ENCODE data around the gene RXRB.

The RXRB gene

GRCh38 chr6:33185190-33185589, 15.3 kb downstream of the RXRB start:
- intact Hi-C loops (cut with DNase I) = no loop called here

GRCh38 chr6:33183071-33183683, 17.3 kb downstream of the RXRB start:
- intact Hi-C loops (cut with DNase I) = no loop called here
- peak in 1 of 10 donors; percentile 30 for DNase-seq

More at GRCh38 chr6:33185190-33185589, 15.3 kb downstream of the RXRB start:
- DNase-seq = peak in 2 of 10 donors; percentile 57 to 73

DNA sequence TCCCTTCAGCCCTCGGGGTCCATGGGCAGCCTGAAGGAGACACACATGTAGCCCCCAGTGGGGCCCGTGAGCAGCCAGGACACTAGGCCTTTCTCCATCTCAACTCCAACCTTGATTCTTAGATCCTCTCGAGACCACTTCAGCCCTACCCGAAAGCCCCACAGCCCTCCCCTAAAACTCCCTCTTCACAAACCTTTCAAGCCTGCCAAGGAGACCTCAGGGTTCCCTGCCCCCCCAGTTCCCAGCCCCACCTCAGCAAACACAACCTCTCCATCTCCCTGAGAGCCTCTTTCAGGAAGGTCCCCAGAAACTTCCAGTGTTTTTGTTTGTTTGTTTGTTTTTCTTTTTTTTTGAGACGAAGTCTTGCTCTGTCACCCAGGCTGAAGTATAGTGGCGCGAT, 19.3 kb downstream of the RXRB start:
- intact Hi-C loops (cut with DNase I) = no loop called here
- peak in 1 of 10 donors; percentile 43 for DNase-seq

- intact Hi-C loops (cut with DNase I) = no loop called here
- peak in 3 of 10 donors; percentile 50 to 55 (median 52) for DNase-seq
Measured at GRCh38 chr6:33178755-33179475, 21.6 kb downstream of the RXRB start.

- DNase-seq = peak in 3 of 10 donors; percentile 57 to 65 (median 60)
- intact Hi-C loops (cut with DNase I) = no loop called here
Measured at GRCh38 chr6:33177552-33178446, 22.7 kb downstream of the RXRB start.

DNA sequence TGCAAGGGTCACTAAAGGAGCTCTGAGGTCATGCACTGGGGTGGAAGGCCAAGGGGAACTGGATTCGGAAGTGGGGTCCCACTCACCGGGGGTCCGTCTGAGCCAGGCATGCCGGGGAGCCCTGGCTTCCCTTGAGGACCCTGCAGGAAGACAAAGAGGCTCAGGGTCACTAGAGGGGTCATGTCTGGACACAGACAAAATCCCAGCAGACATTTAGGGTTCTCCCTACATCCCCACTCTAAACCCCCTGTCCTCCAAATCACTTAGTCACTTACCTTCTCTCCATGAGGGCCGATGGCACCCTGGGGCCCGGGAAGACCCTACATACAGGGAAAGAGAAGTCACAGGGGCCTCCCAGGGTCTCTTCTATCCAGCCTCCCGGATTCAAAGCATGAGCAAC, 23.6 kb downstream of the RXRB start:
- DNase-seq = peak in 1 of 10 donors; percentile 55
- intact Hi-C loops (cut with DNase I) = no loop called here

DNA sequence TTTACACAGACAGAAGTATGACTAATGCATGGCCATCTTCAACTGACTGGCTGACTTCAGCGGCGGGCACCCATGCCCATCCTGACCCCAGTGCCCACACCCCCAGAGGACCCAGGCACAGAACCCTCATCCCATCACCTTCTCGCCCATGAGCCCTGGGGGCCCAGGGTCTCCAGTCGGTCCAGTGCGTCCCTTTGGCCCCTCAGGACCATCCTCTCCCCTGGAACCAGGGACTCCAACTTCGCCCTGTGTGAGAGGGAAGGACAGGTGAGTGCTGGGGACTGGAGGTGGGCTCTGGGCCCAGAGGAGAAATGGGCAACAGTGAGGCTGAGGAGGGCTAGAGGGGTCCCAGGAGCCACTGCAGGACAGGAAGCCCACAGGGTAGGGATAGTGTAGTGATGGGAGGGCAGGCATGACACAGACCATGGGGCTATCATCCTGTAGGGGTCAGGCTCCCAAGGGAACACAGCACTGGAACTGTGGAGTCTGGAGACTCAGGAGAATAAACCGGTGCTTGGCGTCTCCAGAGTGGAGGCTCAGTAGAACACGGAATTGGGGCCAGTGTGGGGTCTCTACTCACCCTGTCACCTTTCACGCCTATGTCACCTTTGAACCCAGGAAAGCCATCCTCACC, 24.9 kb downstream of the RXRB start:
- DNase-seq = peak in 2 of 10 donors; percentile 46 to 47
- intact Hi-C loops (cut with DNase I) = no loop called here

DNA sequence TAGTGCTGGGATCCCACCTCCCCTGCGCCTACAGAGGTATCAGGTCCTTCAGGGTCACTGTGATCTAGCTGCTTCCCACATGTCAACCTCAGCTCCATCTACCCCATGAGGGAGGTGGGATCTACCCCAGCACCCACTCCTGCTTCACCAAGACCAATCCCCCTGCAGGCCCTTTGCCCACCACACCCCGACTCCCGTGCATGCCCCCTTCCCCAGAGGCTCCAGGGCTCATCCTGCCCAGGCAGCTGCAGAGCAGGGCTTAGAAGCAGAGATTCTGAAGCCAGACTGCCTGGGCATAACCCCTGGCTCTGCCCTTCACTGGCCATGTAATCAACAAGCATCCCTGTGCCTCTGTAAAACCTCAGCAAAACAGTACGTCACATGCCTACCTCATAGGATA, 25.7 kb downstream of the RXRB start:
- peak in 2 of 10 donors; percentile 42 to 50 for DNase-seq
- intact Hi-C loops (cut with DNase I) = no loop called here

DNA sequence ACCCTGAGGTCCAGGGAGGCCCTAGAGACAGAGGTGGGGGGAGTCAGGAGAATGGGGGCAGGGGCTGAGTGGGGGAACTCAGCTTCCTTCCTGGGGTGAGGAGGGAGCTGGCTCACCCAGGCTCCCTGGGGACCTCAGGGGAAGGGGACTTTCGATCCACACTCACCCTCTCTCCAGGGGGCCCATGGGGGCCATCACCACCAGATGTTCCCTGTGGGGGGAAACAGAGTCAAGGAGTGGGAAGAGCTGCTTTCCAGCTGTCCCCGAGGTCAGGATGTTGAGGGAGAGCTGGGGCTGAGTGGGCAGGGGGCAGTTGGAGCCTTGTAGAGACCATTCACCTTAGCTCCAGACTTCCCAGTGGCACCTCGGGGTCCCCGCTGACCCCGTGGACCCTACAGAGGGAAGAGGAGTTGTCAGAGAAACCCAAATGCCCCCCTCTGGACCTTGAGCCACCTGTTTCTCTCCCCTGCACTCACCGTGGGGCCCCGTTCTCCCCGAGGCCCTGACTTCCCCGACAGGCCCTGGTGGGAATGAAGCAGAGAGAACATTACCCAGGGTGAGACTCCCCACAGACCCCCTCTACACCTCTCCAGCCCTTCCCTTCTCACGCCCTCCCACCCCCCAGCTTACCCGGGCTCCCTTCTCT, 26.8 kb downstream of the RXRB start:
- DNase-seq = no peak
- intact Hi-C loops (cut with DNase I) = no loop called here

- intact Hi-C loops (cut with DNase I) = no loop called here
- DNase-seq = peak in 1 of 10 donors; percentile 63
Measured at GRCh38 chr6:33172688-33173534, 27.6 kb downstream of the RXRB start.

GRCh38 chr6:33171880-33172687, 28.4 kb downstream of the RXRB start:
- DNase-seq = no peak
- intact Hi-C loops (cut with DNase I) = no loop called here

DNA sequence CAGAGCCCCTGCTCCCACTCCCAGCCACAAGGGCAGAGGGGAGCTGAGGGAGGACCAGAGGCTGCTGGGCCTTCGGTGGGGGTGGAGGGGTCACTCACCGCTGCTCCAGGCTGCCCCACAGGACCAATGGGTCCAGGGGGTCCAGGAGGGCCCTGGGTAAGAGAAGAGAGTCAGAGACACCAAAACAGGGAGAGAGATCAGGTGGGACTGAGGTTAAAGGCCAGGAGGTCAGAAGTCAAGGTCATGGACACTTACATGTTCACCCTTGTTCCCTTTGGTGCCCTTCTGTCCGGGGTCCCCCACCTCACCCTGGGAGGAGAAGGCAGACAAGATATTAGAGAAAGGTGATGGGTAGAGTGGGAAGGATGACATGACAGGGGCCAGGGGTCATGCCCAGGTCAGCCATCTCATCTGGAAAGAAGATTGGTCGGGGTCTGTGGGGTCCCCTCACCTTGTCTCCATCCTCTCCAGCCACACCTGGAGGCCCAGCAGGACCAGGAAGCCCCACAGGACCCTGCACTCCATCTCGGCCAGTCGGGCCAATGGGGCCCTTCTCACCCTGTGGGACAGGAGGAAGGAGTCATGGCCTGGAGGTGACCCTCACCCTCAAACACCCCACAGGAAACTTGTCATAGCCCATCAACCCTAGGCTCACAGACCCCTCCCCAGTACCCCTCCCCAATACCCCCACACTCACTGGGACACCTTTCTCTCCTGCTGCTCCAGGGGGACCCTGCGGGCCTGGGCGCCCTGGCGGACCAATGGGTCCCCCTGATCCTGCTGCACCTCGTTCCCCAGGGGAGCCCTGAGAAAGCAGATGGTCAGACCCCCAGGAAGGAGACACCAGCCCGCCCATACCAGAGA, 29.2 kb downstream of the RXRB start:
- intact Hi-C loops (cut with DNase I) = no loop called here
- no peak for DNase-seq

- intact Hi-C loops (cut with DNase I) = no loop called here
- no peak for DNase-seq
Measured at GRCh38 chr6:33170176-33171015, 30.1 kb downstream of the RXRB start.

- no peak for DNase-seq
- intact Hi-C loops (cut with DNase I) = no loop called here
Measured at GRCh38 chr6:33169291-33170175, 30.9 kb downstream of the RXRB start.

DNA sequence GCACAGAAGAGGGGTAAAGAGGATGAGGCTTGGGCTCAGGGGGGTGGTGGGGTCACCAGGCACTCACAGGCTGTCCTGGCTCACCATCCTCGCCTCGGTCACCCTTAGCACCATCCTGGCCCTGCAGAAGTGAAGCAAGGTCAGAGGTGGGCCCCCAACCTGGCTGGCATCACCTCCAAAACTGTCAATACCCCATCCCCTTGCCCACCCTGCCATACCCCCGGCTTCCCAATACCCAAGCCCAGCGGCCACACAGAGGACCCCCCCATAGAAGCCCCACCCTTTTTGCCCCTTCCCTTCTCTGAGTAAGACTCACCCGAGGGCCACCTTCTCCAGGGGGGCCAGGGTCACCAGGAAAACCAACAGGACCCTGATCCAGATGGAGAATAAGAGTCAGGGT, 31.8 kb downstream of the RXRB start:
- intact Hi-C loops (cut with DNase I) = no loop called here
- peak in 1 of 10 donors; percentile 41 for DNase-seq

GRCh38 chr6:33168284-33168601, 32.2 kb downstream of the RXRB start:
- no peak for DNase-seq
- intact Hi-C loops (cut with DNase I) = no loop called here

All from posterior cingulate gyrus (tissue), 11 donors.